ENCODE results near the gene PRELID3B.

Gene PRELID3B

DNA sequence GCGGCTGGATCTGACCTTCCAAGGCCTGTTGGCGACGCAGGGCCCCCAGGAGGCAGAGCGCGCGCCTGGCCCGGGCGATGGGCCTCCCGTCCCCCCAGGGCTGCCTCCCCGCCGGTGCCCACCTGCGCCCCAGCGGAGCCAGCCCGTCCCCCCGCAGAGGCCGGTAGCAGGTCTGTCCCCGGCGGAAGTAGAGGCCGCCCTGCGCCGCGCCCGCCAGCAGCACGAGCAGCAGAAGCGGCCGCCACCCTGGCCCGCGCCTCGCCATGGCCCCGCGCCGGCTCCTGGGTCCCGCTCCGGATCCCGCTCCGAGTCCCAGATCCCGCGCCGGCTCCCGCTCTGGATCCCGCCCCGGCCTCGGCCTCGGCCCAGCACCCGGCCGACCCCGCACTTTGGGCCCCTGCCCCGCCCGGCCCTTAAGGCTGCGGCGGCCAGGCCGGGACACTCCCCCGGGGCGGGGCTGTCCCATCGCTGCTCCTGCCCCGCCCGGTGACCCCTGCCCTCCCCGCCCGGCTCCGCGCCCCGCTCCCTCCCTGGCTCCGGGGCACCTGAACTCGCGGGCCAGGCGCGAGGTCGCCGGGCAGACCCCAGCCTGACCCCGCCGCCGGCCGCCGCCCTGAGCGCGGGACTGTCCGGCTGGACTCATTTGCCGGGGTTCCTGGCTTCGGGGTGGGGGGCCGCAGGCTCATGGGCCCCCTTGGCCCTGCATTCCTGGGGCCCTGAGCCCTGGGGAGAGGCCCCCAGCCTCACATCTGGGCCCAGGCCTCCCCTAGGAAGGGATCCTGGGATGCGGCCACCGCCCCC lies 35.5 kb downstream of the PRELID3B start, which contains the start of gene CTSZ:
CTSZ (minus strand) TSS at position 391 of the 801 bp plus-strand sequence; CDS start at position 265, 126 bp downstream.
- no peak for DNase-seq

DNA sequence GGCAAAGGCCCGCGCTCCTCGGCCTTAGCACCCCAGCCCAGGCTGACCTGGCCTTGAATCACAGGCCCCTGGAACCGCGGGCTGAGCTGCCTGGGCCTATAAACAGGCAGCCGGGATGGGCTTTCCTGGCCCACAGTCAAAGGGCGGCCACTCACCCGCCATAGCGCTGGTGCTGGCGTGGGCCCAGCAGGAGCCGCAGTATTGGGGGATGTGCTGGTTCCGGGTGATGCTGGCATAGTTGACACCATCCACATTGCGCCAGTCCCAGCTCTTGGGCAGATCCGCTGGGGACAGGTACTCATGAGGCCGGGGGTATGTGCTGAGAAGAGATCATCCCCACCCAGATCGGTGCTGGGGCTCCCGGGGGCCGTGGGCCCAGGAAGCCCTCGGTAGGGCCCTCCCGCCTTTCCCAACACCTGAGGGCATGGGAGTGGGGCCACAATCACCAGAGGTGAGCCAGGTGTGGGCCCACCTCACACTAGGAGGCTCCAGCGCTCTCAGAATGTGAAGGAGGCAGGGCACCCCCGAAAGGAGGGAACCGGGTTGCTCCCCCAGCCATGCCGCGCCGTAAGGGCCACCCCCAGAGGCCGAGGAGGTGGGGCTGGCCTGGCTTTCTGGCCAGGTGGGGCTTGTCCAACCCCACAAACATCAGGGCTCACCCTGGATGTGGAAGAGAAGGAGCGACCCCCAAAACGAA lies 36.3 kb downstream of the PRELID3B start:
- DNase-seq, result no peak

DNA sequence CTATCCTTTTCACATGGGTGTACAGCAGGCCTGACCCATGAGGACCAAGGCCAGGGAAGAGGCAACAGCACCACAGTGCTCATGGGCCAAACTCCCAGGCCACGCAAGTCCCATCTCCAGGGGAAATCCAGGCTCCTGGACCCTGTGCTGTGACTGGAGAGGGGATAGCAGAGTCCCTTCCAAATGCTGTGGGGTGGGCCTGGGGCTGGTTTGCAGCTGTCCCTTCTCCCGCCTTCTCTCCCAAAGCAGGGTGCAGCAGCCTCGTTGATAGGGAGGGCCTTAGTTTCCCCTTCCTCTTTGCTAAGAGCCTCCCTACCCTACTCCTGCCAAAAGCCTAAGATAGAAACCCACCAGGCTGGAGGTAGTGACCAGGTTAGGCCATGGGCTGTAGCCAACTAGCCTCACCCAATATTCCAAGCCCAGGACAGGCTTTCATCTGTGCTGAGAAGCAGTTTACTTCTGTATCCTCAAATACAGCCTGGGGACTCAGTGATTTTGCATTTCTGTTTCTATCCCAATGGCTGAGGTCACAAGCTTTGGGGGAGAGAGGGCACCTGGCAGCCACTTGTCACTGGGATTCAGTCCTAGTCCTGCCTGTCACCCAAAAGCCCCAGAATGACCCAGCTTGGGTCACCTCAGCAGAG lies 36.9 kb downstream of the PRELID3B start:
- DNase-seq, result no peak

DNA sequence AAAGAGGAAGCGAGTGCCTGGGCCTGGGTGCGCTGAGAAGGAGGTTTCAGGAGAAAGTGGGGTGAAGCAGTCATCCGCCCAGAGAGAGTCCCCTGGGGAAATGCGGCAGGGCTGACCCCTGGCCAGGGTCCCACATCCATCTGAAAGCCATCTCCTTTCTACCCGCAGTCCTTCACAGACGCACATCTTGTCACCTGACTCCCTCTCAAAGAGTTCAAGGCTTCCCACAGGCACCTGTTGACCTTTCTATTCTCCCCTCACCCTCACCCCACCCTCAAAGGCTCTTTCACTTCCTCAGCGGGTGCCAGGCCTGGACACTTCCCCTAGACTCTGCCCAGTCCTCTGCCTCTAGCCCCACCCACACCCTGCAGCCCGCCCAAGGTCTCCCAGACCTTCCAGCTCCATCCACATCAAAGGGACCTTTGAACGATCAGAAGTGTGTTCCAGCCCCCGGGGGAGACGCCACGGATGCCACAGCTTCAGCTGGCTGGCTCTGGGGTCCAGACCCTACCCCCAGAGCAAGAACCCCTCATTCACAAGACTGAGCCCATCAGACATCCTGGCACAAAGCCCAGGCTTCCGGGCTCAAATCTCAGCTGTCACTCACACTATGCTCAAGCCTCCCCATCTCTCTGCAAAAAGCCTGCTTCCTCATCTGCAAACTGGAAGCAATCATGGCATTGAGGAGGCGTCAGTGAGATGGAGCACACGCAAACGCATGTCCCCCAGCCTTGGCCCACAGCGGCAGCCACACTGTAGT lies 37.6 kb downstream of the PRELID3B start:
- no peak for DNase-seq

DNA sequence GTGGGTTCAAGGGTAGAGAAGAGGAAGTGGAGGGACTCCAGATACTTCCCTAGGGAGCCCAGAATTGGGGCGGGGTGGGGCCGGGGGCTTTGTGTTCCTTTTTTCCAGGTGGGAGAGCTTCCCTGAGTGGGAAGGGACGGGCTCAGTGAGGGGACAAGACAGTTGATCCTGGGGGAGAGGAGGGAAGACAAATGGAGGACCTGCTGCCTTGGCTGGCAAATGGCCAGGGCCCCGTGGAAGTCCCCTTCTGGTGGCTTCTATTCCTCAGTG lies 38.2 kb downstream of the PRELID3B start:
- no peak for DNase-seq

DNA sequence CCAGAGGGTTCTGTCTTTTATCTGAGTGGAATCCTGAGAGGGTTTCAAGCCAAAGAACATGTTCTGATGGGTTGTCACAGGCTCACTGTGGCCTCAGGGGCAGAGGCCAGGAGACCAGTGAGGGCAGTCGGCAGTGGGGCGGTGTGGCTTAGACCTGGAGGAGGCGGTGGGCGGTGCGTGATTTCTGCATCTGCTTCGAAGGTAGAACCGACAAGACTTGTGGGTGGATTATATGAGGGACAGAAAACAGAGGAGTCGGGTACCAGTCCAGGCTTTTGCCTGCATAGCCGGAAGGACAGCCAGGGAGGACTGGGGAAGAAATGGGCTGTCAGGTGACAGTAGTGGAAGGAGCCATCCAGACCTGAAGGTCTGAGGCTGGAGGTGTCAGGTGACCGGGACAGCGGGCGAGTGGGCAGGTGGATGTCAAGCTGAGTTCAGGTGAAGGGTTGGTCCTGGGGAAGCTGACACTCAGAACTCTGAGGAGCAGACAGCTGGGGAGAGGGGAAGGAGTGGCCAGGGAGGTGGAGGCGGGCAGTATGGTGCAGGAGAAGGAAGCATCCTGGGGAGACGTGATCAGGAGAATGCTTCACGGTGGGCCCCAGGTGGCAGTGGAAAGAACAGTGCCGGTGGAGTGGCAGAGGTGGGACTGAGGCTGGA lies 38.6 kb downstream of the PRELID3B start:
- no peak for DNase-seq

DNA sequence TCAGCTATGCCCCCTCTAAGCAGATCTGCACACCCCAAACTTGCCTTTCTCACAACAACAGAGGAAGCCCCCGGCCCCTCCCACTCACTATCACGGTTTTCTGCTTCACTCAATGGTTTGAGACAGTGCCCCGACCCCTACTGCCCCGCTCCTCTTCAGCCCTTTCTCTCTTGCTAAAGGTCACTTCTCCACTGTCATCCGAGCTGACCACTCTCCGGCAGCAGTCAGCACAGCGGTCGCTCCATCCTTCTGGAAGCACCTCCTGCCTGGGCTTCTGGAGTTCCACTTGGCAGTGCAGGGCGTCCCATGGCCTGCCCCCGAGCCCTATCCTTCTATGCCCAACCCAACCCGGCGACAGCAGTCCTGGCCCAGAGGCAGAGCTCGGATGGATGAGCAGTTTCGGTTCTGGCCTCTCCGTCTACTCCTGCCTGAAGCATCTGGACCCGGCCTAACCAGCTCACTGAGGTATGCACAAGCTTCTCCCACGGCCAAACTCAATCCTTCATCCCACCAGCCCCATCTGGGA lies 39.6 kb downstream of the PRELID3B start:
- DNase-seq, result no peak

DNA sequence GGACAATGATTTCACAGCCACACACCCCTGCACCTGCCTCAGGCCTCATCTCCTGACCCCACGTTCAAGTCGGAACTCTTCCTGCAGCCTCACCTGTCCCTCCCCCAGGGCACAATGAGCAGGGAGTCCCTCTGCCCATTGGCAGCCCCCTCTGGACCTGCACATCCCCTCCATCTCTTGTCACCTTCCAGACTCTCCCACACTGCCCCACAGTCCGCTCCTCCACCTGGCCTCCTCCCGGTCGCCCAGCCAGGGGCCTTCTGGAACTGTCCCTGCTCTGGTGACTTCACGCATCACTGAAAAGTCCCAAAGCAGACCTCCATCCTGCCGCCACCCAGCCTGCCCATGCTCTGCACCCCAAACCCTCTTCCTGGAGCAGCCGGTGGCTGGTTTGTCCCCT lies 40.2 kb downstream of the PRELID3B start:
- no peak for DNase-seq

DNA sequence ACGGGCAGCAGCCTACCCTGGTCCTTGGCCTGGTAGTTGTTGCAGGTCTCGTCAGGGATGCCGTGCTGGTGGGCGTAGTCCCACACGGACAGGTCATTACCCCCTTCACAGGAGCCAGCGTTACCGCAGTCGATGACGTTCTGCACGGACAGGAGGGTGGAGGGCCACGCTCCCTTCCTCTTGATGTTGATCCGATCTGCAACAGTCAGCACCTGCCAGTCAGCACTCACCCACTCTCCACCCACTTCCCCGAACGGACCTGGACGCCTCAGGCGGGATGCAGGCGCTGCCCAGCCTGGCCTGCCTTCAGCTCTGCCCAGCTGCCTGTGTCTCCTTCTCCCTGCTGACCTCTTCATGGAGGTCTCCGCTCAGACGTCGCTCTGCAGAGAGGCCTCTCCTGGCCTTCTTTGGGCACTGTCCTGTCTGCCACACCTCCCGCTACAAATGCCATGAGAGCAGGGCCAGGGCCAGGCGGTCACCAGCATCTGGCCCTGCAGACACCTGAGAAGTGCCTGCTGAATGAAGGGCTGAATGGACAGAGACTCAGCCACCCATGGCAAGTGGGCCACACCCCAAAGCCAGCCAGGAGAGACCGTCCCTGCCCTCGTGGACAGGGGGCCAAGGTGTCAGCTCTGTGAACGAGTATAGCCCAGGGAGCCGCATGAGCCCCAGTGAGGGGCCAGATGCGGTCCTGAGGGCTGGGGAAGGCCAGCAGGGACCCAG lies 41.0 kb downstream of the PRELID3B start:
- no peak for DNase-seq

DNA sequence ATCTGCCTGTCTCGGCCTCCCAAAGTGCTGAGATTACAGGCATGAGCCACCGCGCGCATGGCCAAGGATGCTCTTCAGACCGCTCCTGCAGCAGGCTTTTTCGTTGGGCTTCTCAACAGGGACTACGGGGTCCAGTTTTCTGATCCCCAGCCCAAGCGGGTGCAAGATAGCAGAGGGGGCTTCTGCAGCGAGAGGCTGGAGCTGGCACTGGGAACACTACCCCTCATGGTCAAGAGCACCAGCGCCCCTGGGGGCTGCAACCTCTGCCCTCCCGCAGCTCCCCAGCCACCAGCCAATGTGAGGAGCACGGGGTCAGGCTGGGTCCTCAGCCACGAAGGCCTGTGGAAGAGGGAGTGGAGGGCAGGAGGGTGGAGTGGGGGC lies 41.5 kb downstream of the PRELID3B start:
- DNase-seq, result no peak

DNA sequence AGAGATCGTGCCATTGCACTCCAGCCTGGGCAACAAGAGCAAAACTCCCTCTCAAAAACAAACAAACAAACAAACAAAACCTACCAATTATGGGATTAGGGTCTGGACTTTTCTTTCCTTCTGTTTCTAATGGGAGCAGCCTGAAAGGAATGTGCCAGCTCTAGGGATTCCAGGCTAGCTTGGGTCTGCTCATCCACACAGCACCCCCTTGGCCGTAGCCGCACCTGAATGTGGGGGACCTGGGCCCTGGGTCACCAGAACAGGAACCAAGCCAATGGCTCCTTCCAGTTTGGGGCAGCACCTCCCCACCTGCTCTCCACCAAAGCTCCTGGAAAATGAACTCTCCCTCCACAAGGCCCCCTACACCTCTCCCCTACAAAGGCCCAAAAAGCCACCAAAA lies 42.3 kb downstream of the PRELID3B start:
- no peak for DNase-seq

DNA sequence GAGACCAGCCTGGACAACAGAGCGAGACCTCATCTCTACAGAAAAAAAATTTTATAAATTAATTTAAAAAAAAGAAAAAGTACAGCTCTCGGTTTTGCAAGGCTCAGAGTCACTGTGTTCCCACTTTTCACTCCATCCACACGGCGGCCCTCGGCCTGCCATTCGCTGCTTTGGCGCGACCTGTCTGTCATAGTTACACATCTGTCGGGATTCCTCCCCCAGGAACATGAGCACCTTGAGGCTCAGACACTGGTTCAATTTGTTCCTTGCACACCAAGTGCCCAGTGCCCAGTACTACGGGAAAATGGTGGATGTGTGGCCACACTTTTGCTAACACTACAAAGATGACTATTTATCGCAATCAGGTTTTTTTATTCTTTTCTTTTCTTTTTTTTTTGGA lies 43.9 kb downstream of the PRELID3B start:
- no peak for DNase-seq

DNA sequence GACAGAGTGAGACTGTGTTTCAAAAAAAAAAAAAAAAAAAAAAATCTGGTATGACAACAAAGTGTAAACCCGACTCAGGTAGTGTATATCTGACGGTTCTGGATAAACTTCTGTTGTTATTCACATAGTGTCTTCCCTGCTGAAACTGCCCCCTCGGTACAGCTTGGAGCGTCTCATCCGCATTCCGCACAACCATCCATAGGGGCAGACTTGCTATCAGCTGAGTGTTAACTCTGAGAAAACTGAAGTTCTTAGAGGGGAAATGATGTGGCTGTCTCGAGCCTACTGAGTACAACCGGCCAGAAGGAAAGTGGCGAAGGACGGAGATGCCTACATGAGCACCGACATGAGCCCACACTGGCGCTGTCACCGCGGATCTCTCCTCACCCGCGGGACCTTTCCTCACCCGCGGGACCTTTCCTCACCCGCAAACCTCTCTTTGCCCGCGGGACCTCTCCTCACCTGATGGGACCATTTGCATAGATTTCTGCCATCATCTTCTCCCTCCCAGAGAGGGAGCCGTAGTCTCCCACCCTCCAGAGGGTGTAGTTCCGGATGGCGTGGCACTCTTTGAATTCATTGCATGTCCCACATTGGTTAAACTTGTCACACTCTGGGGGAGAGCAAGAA lies 45.3 kb downstream of the PRELID3B start:
- DNase-seq, result no peak

DNA sequence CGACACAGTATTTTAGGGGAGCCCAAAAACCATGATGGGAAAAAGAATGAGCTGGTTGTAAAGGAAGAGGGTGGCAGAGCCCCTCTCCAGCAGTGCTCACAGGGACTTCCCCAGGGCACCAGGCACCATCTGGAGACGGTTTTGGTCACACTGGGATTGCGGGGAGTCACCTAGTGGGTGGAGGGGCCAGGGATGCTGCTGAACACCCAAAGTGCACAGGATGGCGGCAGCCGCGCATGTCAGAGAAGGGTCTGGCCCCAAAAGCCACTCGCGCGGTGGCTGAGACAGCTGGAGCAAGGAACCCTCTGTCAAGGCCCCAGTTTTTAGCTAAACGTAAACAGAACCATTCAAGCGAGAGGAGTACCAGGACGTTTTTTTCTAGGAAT lies 46.4 kb downstream of the PRELID3B start:
- DNase-seq, result no peak

DNA sequence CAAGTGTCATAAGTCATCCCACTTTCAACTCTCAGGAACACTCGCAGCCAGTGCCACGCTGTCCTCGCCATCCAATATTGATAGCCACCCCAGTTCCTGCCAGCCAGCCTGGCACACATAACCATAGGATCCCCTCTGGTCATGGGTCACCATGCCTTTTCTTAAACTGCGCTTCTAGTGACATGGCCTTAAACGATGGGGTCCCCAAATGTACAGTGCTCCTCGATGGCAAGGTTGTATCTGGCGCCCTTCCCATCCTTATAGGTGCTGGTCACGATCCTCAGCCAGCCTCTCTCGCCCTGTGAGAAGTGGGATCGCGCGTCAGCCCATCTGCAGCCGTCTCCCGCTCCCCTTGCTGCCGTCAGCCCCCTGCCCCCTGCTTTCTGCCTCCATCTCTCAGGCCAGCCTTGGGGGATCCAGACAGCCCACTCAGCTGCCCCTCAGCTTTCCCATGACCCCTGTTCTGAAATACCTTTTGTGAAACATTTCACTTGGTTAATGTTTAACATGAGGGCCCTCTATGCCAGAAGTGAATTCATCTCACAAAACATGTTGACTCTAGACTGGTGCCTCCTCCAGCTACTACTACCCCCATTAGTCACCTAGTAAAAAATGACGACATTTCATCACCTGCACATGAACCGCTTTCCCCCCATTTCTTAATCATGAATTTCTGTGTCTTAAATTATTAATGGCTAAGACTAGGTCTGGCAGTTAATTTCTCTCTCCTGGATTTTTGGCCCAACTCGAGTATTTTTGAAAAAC lies 46.9 kb downstream of the PRELID3B start:
- DNase-seq, result no peak

DNA sequence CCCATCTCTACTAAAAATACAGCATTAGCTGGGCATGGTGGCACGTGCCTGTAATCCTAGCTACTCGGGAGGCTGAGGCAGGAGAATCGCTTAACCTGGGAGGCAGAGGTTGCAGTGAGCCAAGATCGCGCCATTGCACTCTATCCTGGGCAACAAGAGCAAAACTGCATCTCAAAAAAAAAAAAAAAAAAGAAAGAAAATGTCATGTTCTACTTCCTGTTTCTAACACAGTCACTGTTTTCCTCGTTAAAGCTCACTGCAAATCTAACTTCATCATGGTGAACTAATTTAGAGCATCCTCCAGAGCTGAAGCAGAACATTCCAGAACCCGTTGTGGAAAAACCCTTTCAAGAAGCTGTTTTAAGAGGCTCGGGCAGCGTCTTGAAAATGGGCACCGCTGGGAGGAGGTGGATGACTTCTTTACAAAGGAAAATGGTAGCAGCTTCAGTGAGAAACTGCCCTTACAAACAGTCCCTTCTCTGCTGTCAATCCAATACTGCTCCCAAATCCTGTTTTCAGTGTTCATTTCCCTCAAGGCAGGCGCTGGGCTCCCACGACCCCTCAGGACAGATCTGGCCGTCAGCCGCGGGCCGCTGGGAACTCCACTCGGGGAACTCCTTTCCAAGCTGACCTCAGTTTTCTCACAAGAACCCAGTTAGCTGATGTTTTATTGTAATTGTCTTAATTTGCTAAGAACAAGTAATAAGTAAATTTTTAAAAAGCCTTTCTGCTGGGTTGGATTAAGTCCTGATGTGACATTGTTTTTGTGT lies 48.0 kb downstream of the PRELID3B start:
- no peak for DNase-seq

DNA sequence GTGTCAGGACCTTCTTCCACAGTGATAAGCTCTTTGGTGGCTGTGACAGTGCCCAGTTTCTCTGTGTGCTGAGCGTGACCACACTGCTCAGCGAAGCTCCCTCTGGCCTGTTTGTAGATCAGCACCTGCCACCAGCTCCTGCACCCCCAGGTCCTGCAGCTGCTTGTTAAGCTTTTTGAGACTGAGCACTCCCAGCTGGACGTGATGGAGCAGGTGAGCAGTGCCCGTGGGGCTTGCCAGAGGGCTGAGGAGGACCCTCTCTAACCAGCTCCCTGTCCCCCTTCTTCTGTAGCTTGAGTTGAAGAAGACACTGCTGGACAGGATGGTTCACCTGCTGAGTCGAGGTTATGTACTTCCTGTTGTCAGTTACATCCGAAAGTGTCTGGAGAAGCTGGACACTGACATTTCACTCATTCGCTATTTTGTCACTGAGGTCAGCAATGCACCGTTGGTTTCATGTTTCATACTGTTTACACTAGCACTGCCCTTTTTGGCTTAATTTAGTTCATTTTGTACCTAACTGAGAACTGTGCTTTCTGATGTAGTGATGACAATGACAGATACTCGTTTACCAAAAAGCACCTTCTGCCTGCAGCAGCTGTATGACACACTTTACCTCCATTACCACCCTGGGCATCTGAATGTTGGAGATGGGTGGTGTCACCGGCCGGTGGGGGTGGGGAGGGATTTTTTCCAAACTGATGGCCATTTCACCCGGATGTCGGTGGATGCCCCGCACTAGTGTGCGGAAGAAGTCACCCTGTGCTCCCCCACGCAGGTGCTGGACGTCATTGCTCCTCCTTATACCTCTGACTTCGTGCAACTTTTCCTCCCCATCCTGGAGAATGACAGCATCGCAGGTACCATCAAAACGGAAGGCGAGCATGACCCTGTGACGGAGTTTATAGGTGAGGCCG lies 49.0 kb downstream of the PRELID3B start:
- no peak for DNase-seq

DNA sequence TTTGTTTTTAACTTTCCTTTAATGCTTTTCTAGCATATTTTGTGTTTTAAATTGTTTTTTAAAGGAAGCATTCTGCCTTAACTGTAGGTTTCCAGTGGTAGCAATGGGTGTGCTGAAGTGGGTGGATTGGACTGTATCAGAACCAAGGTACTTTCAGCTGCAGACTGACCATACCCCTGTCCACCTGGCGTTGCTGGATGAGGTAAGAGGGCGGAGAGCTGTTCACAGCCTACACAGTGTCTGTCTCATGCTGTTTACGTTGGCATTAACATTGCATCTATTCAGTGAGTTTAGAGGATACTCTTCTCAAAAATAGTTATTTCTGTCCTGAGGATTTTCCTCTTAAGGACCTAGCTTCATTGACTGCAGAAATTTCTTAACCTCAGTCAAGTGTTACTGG lies 49.7 kb downstream of the PRELID3B start:
- no peak for DNase-seq

DNA sequence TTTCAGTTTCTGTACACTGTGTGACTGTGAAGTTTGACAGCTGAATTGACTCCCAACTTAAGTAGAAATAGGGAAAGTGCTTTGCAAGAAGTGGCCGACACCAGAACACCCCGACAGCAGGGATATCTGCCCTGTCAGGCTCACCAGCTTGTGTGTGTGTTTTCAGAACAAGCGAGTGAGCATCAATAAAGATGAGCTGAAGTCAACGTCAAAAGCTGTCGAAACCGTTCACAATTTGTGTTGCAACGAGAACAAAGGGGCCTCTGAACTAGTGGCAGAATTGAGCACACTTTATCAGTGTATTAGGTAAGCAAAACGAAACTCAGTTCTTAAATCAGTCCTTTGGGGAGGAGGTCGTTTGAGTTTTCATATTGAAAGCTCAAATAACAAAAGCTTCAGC lies 50.9 kb downstream of the PRELID3B start:
- DNase-seq, result no peak

Data from NCI-H345 (cell line).